Renal cortex interstitium (tissue), 11 donors: Measurements from ENCODE around the gene C1orf185. TPM values are rescaled to one million over a fixed set of nuclear protein-coding genes. Genes with fewer than 3 reads are reported as not detected.
A peak's percentile ranks its signal among the peaks of the same experiment; 100 is the strongest.
"Not testable (repeated sequence)": the region's sequence is repeated elsewhere in the genome, so short reads cannot be mapped to it uniquely, and the experiment has no call there.

Experiments
- DNase-seq, 11 donors: peaks; one replicate each; pipeline ENCODE4 v3.0.0-alpha.2; 2013; ENCODE audit warnings: low read depth in 9 of 11, low spot score in 4 of 11; ENCODE audit errors: extremely low read depth in 1 of 11
- polyA plus RNA-seq, 3 donors: library from polyadenylated mRNA; unstranded; fragments of 120-200 nt; gene quantifications; one replicate each; pipeline ENCODE4 v1.2.1, GENCODE V29; 2013; ENCODE audit not compliant: insufficient read length in 3 of 3

The C1orf185 gene
- polyA plus RNA-seq, 3 donors: not detected

- DNase-seq: no peak
These were observed 18.6 kb downstream of the C1orf185 start for GRCh38 chr1:51120629-51121028.

- not testable (repeated sequence) for DNase-seq
These were observed 25.1 kb downstream of the C1orf185 start for GRCh38 chr1:51127152-51127551.

DNA sequence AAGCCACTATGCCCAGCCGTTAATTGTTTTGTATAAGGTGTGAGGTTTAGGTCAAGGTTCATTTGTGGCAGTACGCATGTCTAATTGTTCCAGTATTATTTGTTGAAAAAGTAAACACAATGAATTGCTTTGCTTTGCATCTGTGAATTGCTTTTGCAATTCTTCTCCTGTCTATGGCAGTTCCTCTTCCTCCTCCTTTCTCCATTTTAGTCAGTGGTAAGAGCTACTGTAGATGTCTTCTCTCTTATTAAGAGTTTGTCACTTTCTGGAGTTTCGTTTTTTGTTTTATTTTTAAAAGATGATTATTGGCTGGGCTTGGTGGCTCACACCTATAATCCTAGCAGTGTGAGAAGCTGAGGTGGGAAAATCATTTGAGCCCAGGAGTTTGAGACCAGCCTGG, 29.2 kb downstream of the C1orf185 start:
- DNase-seq: no peak

- no peak for DNase-seq
These were observed 31.0 kb downstream of the C1orf185 start for GRCh38 chr1:51133045-51133444.

- DNase-seq: not testable (repeated sequence)
These were observed 35.7 kb downstream of the C1orf185 start for GRCh38 chr1:51137696-51138095.

- no peak for DNase-seq
These were observed 37.4 kb downstream of the C1orf185 start for GRCh38 chr1:51139474-51139873.

GRCh38 chr1:51147394-51147793, 45.4 kb downstream of the C1orf185 start:
- DNase-seq: no peak

GRCh38 chr1:51154776-51155175, 52.7 kb downstream of the C1orf185 start:
- DNase-seq: no peak

DNA sequence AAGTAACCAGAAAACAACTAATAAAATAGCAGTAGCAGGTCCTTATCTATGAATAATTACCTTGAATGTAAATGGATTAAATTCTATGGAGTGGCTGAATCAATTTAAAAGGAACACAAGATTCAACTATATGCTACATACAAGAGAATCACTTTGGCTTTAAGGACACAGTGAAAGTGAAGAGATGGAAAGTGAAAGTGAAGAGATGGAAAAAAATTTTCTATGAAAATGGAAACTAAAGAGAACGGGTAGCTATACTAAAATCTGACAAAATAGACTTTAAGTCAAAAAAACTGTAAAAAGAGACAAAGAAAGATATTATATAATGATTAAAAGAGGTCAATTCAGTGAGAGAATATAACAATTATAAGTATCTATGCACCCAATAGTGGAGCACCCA, 54.7 kb downstream of the C1orf185 start:
- DNase-seq: no peak

- DNase-seq: no peak
These were observed 55.4 kb downstream of the C1orf185 start for GRCh38 chr1:51157395-51157794.

- no peak for DNase-seq
These were observed 56.2 kb downstream of the C1orf185 start for GRCh38 chr1:51158263-51158662.

GRCh38 chr1:51162560-51162959, 60.5 kb downstream of the C1orf185 start:
- not testable (repeated sequence) for DNase-seq

- DNase-seq: no peak
These were observed 63.5 kb downstream of the C1orf185 start for GRCh38 chr1:51165540-51165939.

- DNase-seq: no peak
These were observed 66.3 kb downstream of the C1orf185 start for GRCh38 chr1:51168266-51168845.

DNA sequence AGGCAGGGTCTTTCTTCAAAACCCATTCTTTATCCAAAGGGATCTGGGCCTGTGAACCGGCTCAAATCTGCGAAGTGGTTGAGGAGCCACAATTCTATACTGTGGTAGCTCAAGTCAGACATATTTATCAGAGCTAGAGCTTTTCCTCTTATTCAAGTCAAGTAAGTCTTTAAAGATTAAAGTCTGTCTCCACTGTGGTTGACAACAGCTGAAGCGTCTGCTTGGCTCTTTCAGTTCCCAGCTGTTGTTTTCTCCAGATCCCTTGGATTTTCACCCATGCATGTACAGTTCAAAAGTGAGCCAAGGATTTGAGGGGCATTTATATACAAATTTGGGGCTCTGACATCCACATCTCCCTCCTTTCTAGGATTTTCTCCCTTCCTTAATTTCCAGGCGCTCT, 66.9 kb downstream of the C1orf185 start:
- DNase-seq: no peak

DNA sequence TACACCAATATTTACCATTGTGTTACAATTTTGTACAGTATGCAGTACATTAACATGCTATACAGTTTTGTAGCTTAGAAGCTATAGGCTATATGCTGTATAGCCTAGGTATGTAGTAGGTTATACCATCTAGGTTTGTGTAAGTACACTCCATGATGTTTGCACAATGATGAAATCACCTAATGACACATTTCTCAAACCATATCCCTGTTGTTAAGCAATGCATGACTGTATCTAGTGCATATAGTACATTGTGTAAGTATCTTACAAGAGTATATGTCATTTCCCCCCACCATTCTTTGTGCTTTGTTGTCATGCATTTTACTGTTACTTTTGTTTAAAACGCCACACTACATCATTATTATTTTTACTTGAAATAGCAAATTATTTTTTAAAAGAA, 68.3 kb downstream of the C1orf185 start:
- DNase-seq: no peak

DNA sequence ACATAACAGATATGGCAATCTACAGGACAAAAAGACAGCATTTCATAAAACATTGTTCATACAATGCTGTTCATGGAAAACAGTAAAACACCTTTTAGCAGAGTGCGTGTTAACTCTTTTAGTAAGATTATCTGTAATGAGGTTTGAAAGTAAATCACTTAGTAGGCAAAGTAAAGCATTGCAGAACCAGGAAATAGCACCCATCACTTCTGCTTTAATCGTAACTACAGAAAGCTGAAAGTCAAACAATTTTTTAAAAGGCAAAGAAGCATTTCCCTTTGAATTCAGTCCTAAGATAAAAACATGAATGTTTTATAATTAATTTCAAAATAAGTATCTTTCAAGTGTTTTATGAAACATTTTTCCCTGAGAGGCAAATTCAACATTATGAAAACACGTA, 70.8 kb downstream of the C1orf185 start:
- DNase-seq: no peak

GRCh38 chr1:51175278-51175677, 73.2 kb downstream of the C1orf185 start:
- no peak for DNase-seq

DNA sequence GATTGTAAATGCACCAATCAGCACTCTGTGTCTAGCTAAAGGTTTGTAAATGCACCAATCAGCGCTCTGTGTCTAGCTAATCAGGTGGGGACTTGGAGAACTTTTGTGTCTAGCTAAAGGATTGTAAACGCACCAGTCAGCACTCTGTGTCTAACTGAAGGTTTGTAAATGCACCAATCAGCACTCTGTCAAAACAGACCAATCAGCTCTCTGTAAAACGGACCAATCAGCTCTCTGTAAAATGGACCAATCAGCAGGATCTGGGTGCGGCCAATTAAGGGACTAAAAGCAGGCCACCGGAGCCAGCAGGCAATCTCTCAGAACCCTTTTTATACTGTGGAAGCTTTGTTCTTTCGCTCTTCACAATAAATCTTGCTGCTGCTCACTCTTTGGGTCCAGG, 76.0 kb downstream of the C1orf185 start:
- DNase-seq: not testable (repeated sequence)

- DNase-seq: no peak
These were observed 86.2 kb downstream of the C1orf185 start for GRCh38 chr1:51188230-51188629.

GRCh38 chr1:51189421-51190073, 87.5 kb downstream of the C1orf185 start:
- DNase-seq: peak; percentile 23 to 65 (median 46)
